WTC11 (cell line): ENCODE data around the gene TMEM95.

Source experiments
- CBFB ChIP-seq: sonication (generic); formaldehyde crosslinking; IDR thresholded peaks from 2 replicates; pipeline ENCODE4 v1.8.1; 2022; ENCODE audit warnings: mild to moderate bottlenecking, low read depth, missing genetic modification reagents
- JUN ChIP-seq: sonication (generic); formaldehyde crosslinking; IDR thresholded peaks from 2 replicates; pipeline ENCODE4 v1.8.0; 2023; ENCODE audit warnings: mild to moderate bottlenecking, missing genetic modification reagents
- TCF7 ChIP-seq: sonication (generic); formaldehyde crosslinking; IDR thresholded peaks from 2 replicates; pipeline ENCODE4 v1.8.0; 2022; ENCODE audit warnings: mild to moderate bottlenecking, low read depth, missing genetic modification reagents, moderate library complexity
- ZNF396 ChIP-seq: fragments of 250-450 bp; sonication (Bioruptor Pico); IDR thresholded peaks from 2 replicates; pipeline ENCODE4 v1.8.0; 2021; ENCODE audit warnings: mild to moderate bottlenecking, moderate library complexity, borderline replicate concordance
- ZNF671 ChIP-seq: fragments of 250-450 bp; sonication (Bioruptor Pico); IDR thresholded peaks from 2 replicates; pipeline ENCODE4 v1.8.0; 2021; ENCODE audit warnings: mild to moderate bottlenecking
- ZSCAN18 ChIP-seq: fragments of 250-450 bp; sonication (Bioruptor Pico); IDR thresholded peaks from 2 replicates; pipeline ENCODE4 v2.1.2; 2022; ENCODE audit warnings: mild to moderate bottlenecking, moderate library complexity
- TF ChIP-seq, protein P1 (sequence below): sonication (generic); formaldehyde crosslinking; IDR thresholded peaks from 2 replicates; pipeline ENCODE4 v1.8.1; 2022; ENCODE audit warnings: low read depth, missing genetic modification reagents, borderline replicate concordance
- TF ChIP-seq, protein P2 (sequence below): sonication (generic); formaldehyde crosslinking; IDR thresholded peaks from 2 replicates; pipeline ENCODE4 v1.8.1; 2023; ENCODE audit warnings: mild to moderate bottlenecking, missing genetic modification reagents, moderate library complexity
- TF ChIP-seq, protein P3 (sequence below): sonication (generic); formaldehyde crosslinking; IDR thresholded peaks from 2 replicates; pipeline ENCODE4 v1.8.0; 2022; ENCODE audit warnings: mild to moderate bottlenecking, missing genetic modification reagents
- TF ChIP-seq, protein P4 (sequence below): fragments of 200-600 bp; IDR thresholded peaks from 2 replicates; pipeline ENCODE4 v1.8.0; 2022; ENCODE audit warnings: antibody characterized with exemption
- TF ChIP-seq, protein P5 (sequence below): sonication (generic); formaldehyde crosslinking; IDR thresholded peaks from 2 replicates; pipeline ENCODE4 v1.8.1; 2023; ENCODE audit warnings: mild to moderate bottlenecking, missing genetic modification reagents

DNA sequence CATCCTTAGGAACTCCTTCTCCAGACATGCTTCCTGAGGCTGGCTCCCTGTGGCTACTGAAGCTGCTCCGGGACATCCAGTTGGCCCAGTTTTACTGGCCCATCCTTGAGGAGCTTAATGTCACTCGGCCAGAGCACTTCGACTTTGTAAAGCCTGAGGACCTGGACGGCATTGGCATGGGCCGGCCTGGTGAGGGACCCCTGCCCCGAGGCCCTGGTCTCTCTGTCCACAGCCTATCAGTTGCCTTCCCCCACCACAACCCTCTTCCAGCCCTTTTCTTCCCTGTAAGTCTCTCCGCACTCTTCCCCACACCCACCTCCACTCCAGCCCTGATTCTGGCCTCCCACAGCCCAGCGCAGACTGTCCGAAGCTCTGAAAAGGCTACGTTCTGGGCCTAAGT is 27.9 kb downstream of the TMEM95 start:
- TF ChIP-seq, protein P1, sequence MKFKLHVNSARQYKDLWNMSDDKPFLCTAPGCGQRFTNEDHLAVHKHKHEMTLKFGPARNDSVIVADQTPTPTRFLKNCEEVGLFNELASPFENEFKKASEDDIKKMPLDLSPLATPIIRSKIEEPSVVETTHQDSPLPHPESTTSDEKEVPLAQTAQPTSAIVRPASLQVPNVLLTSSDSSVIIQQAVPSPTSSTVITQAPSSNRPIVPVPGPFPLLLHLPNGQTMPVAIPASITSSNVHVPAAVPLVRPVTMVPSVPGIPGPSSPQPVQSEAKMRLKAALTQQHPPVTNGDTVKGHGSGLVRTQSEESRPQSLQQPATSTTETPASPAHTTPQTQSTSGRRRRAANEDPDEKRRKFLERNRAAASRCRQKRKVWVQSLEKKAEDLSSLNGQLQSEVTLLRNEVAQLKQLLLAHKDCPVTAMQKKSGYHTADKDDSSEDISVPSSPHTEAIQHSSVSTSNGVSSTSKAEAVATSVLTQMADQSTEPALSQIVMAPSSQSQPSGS (CRISPR knock-in tag) = no peak
- TF ChIP-seq, protein P2, sequence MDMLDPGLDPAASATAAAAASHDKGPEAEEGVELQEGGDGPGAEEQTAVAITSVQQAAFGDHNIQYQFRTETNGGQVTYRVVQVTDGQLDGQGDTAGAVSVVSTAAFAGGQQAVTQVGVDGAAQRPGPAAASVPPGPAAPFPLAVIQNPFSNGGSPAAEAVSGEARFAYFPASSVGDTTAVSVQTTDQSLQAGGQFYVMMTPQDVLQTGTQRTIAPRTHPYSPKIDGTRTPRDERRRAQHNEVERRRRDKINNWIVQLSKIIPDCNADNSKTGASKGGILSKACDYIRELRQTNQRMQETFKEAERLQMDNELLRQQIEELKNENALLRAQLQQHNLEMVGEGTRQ (CRISPR knock-in tag) = no peak
- TF ChIP-seq, protein P3, sequence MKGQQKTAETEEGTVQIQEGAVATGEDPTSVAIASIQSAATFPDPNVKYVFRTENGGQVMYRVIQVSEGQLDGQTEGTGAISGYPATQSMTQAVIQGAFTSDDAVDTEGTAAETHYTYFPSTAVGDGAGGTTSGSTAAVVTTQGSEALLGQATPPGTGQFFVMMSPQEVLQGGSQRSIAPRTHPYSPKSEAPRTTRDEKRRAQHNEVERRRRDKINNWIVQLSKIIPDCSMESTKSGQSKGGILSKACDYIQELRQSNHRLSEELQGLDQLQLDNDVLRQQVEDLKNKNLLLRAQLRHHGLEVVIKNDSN (CRISPR knock-in tag) = no peak
- TF ChIP-seq, protein P4, sequence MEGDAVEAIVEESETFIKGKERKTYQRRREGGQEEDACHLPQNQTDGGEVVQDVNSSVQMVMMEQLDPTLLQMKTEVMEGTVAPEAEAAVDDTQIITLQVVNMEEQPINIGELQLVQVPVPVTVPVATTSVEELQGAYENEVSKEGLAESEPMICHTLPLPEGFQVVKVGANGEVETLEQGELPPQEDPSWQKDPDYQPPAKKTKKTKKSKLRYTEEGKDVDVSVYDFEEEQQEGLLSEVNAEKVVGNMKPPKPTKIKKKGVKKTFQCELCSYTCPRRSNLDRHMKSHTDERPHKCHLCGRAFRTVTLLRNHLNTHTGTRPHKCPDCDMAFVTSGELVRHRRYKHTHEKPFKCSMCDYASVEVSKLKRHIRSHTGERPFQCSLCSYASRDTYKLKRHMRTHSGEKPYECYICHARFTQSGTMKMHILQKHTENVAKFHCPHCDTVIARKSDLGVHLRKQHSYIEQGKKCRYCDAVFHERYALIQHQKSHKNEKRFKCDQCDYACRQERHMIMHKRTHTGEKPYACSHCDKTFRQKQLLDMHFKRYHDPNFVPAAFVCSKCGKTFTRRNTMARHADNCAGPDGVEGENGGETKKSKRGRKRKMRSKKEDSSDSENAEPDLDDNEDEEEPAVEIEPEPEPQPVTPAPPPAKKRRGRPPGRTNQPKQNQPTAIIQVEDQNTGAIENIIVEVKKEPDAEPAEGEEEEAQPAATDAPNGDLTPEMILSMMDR = no peak
- TF ChIP-seq TCF7 (CRISPR knock-in tag) (no peak), ZNF671 (no peak), ZNF396 (CRISPR knock-in tag) (no peak), CBFB (no peak), ZSCAN18 (CRISPR knock-in tag) (no peak), JUN (no peak)
- TF ChIP-seq, protein P5, sequence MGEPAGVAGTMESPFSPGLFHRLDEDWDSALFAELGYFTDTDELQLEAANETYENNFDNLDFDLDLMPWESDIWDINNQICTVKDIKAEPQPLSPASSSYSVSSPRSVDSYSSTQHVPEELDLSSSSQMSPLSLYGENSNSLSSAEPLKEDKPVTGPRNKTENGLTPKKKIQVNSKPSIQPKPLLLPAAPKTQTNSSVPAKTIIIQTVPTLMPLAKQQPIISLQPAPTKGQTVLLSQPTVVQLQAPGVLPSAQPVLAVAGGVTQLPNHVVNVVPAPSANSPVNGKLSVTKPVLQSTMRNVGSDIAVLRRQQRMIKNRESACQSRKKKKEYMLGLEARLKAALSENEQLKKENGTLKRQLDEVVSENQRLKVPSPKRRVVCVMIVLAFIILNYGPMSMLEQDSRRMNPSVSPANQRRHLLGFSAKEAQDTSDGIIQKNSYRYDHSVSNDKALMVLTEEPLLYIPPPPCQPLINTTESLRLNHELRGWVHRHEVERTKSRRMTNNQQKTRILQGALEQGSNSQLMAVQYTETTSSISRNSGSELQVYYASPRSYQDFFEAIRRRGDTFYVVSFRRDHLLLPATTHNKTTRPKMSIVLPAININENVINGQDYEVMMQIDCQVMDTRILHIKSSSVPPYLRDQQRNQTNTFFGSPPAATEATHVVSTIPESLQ (CRISPR knock-in tag) = no peak
